Thyroid gland (tissue), 4 donors: ENCODE measurements around the gene CHN2.

Source experiments
- POLR2A ChIP-seq, 2 donors: fragments of 450-650 bp; IDR thresholded peaks; one replicate each; pipeline ENCODE4 v1.6.1; 2017; ENCODE audit warnings: antibody characterized with exemption in 2 of 2, mild to moderate bottlenecking in 2 of 2, moderate library complexity in 1 of 2
- TF ChIP-seq, protein P1 (sequence below), 6 experiments: fragments of 200-600 bp in 3 of 6; fragments of 450-650 bp in 3 of 6; sonication (generic) in 3 of 6; IDR thresholded peaks; one replicate each; pipeline ENCODE4 v1.5.1; 2016 to 2019; ENCODE audit warnings: antibody characterized with exemption in 6 of 6, mild to moderate bottlenecking in 2 of 6, inconsistent platforms in 1 of 6, moderate library complexity in 1 of 6

DNA sequence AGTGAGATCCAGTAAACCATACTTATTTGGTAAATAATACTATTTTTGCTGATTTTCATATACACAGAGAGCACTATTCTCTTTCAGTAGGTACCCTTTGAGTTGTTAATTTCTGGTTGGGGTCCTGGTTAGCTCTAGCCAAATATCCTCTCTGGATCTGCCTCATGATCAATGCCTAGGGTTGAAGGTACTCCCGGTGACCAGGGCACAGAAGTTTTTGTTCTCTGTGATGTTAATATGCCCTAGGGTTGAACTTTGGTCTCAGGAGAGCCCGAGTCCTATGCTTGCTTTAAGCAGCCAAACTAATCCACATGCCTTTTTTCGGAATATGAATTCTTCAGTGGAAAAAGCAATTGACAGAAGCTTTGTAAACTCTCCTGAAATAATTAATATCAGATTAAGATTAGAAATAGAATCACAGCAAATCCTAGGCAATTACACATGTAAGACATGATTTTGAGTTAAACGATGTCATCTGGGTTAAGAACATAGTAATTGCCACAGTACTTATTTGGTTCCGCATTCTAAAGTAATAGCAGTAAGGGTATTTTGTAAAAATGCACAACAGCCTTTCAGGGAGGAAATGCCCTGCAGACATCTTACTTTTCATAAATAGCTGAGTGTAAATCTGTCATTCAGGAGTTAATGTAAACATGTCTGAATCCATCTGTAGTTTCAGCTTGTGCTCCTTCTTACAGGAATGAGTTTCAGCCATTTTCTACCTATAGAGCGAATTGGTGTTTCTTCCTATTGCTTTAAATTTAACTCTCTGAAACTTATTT is 10.1 kb downstream of the CHN2 start:
- TF ChIP-seq, protein P1, sequence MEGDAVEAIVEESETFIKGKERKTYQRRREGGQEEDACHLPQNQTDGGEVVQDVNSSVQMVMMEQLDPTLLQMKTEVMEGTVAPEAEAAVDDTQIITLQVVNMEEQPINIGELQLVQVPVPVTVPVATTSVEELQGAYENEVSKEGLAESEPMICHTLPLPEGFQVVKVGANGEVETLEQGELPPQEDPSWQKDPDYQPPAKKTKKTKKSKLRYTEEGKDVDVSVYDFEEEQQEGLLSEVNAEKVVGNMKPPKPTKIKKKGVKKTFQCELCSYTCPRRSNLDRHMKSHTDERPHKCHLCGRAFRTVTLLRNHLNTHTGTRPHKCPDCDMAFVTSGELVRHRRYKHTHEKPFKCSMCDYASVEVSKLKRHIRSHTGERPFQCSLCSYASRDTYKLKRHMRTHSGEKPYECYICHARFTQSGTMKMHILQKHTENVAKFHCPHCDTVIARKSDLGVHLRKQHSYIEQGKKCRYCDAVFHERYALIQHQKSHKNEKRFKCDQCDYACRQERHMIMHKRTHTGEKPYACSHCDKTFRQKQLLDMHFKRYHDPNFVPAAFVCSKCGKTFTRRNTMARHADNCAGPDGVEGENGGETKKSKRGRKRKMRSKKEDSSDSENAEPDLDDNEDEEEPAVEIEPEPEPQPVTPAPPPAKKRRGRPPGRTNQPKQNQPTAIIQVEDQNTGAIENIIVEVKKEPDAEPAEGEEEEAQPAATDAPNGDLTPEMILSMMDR (IDR thresholded peaks at IDR 0.05): no peak
- TF ChIP-seq POLR2A (IDR thresholded peaks at IDR 0.05): no peak
